GM11168 (cell line): ENCODE measurements around the gene UQCR10.

Experiments used
- in situ Hi-C: fragments of 300-500 bp; cut with MboI; formaldehyde crosslinking; loops from one replicate; pipeline ENCODE4 v1.12.0; 2022; ENCODE audit warnings: low sequenced_read_pairs; ENCODE audit not compliant: unreplicated experiment

Gene UQCR10

GRCh38 chr22:29790061-29790460 is 22.9 kb downstream of the UQCR10 start:
- in situ Hi-C loops = no loop called here

GRCh38 chr22:29793396-29793795 is 26.2 kb downstream of the UQCR10 start:
- in situ Hi-C loops = no loop called here

- in situ Hi-C loops = no loop called here
Observed at GRCh38 chr22:29795663-29796062, 28.5 kb downstream of the UQCR10 start.

- in situ Hi-C loops = no loop called here
Observed at GRCh38 chr22:29797351-29797750, 30.2 kb downstream of the UQCR10 start.

GRCh38 chr22:29798318-29798717 is 31.1 kb downstream of the UQCR10 start:
- in situ Hi-C loops = no loop called here

- in situ Hi-C loops = no loop called here
Observed at GRCh38 chr22:29798801-29799200, 31.6 kb downstream of the UQCR10 start.

- in situ Hi-C loops = no loop called here
Observed at GRCh38 chr22:29799217-29799680, 32.1 kb downstream of the UQCR10 start.

- in situ Hi-C loops = no loop called here
Observed at GRCh38 chr22:29801153-29801552, 34.0 kb downstream of the UQCR10 start.

GRCh38 chr22:29801796-29802195 is 34.6 kb downstream of the UQCR10 start:
- in situ Hi-C loops = no loop called here

GRCh38 chr22:29803190-29803589 is 36.0 kb downstream of the UQCR10 start:
- in situ Hi-C loops = no loop called here

GRCh38 chr22:29804985-29805384 is 37.8 kb downstream of the UQCR10 start:
- in situ Hi-C loops = no loop called here

GRCh38 chr22:29806196-29806595 is 39.0 kb downstream of the UQCR10 start:
- in situ Hi-C loops = no loop called here

GRCh38 chr22:29810216-29810615 is 43.0 kb downstream of the UQCR10 start:
- in situ Hi-C loops = no loop called here

- in situ Hi-C loops = no loop called here
Observed at GRCh38 chr22:29811377-29811776, 44.2 kb downstream of the UQCR10 start.

- in situ Hi-C loops = no loop called here
Observed at GRCh38 chr22:29813126-29813525, 46.0 kb downstream of the UQCR10 start.

GRCh38 chr22:29813563-29813962 is 46.4 kb downstream of the UQCR10 start:
- in situ Hi-C loops = no loop called here

- in situ Hi-C loops = no loop called here
Observed at GRCh38 chr22:29814003-29814402, 46.8 kb downstream of the UQCR10 start.

- in situ Hi-C loops = no loop called here
Observed at GRCh38 chr22:29815580-29815979, 48.4 kb downstream of the UQCR10 start.

GRCh38 chr22:29816128-29816527 is 49.0 kb downstream of the UQCR10 start:
- in situ Hi-C loops = no loop called here

- in situ Hi-C loops = no loop called here
Observed at GRCh38 chr22:29816539-29816938, 49.4 kb downstream of the UQCR10 start.

- in situ Hi-C loops = no loop called here
Observed at GRCh38 chr22:29816980-29817379, 49.8 kb downstream of the UQCR10 start.

- in situ Hi-C loops = no loop called here
Observed at GRCh38 chr22:29817724-29818123, 50.6 kb downstream of the UQCR10 start.

- in situ Hi-C loops = no loop called here
Observed at GRCh38 chr22:29819501-29819900, 52.3 kb downstream of the UQCR10 start.
